HG03066 (cell line): Measurements from ENCODE around the gene RPS3.

Experiments
- ATAC-seq: cut with Tn5 transposase; IDR thresholded peaks from one replicate; pipeline ENCODE4 v1.9.1; 2021; ENCODE audit warnings: low read depth; ENCODE audit not compliant: unreplicated experiment

Gene RPS3

DNA sequence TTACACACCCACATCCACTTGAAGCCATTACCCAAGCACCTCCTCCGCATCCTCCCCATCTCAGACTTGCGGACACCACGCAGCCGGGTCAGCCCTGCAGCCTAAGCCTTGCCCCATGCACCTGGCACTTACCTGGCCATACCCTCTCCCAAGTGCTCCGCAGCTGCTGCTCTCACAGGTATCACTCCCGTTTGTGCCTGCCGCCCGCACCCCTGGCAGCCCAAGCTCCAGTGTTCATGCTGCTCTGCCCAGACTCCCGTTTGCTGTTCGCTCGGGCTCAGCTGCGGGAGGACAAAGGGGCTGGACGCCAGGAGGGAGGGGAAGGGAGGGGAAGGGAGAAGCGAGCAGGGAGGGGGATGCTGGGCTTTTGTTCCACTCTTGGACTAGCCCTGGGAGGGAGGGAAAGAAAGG lies 33.6 kb downstream of the RPS3 start, which contains the start of gene KLHL35:
KLHL35 (minus strand) TSS at position 293 of the 411 bp plus-strand sequence. CDS start 2,574 bp downstream, outside the sequence.
- ATAC-seq = no peak

GRCh38 chr11:75433443-75433842 lies 34.1 kb downstream of the RPS3 start:
- no peak for ATAC-seq

DNA sequence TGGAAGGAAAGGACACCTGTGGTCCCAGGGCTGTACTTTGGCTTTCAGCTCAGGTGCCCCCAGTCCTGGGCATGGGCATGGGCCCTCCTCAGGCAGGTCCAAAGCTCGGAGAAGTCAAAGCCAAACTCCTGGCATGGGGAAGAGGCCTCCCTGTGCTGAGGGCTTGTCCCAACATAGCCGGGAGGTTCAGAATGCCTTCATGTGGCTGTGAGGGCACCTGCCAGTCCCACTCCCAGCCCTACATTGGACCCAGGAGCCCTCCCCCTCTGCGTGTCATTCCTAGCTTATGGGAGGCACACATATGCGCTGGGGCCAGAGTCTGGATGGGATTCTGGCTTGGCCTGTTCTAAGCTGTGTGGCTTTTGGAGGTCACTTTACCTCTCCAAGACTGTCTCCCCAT lies 34.7 kb downstream of the RPS3 start:
- ATAC-seq = no peak

- no peak for ATAC-seq
These were observed 35.7 kb downstream of the RPS3 start for GRCh38 chr11:75434886-75435570.

DNA sequence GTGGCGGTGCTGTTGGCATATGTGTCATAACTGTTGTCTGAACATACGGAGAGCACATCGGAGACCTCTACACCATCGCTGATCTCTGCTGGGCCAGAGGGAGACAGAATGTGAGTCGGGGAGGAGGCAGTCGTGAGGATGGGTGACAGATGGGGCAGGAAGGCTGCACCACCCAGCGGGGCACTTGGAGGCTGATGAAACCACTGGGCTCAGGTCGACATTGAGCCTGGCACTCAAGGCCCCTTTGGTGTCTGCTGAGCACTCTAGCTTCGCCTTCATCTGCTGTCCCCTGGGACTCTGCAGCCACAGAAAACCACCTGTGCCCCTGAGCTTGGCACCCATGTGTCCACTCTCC lies 36.2 kb downstream of the RPS3 start:
- no peak for ATAC-seq

- no peak for ATAC-seq
These were observed 37.5 kb downstream of the RPS3 start for GRCh38 chr11:75436806-75437205.

DNA sequence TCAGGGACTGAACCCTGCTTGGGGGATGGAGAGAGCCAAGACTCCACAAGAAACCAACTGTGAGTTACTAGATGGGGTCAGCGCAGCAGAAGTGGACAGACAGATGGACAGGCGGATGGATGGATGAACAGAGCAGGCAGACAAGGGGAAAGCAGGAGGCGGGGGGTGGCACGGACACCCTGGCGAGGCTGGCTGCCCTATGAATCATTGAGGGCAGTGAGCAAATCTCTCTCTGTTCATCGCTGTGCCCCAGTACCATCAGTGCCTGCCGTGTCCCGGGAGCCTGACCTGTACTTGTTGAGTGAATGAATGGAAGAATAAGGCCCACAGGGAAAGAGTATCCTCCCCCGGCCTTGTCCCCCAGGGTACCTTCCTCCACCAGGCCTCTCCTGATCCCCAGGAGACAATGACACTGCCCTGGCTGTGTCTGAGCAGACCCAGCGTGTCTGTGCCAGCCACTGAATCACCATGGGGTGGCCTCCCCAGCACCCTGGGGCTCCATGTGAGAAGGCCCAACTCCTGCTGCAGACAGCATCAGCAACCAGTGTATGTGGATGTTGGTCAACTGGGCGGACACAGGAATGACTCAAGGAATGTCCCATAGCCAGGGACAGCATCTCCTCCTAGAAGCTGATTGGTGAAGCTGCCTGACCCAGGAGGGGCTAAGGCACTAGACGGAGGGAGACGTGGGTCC lies 38.8 kb downstream of the RPS3 start:
- no peak for ATAC-seq

- ATAC-seq = no peak
These were observed 39.7 kb downstream of the RPS3 start for GRCh38 chr11:75439026-75439425.

- ATAC-seq = no peak
These were observed 40.3 kb downstream of the RPS3 start for GRCh38 chr11:75439495-75440120.

- no peak for ATAC-seq
These were observed 41.9 kb downstream of the RPS3 start for GRCh38 chr11:75440960-75441803.

GRCh38 chr11:75441804-75442132 lies 42.5 kb downstream of the RPS3 start:
- ATAC-seq = no peak

DNA sequence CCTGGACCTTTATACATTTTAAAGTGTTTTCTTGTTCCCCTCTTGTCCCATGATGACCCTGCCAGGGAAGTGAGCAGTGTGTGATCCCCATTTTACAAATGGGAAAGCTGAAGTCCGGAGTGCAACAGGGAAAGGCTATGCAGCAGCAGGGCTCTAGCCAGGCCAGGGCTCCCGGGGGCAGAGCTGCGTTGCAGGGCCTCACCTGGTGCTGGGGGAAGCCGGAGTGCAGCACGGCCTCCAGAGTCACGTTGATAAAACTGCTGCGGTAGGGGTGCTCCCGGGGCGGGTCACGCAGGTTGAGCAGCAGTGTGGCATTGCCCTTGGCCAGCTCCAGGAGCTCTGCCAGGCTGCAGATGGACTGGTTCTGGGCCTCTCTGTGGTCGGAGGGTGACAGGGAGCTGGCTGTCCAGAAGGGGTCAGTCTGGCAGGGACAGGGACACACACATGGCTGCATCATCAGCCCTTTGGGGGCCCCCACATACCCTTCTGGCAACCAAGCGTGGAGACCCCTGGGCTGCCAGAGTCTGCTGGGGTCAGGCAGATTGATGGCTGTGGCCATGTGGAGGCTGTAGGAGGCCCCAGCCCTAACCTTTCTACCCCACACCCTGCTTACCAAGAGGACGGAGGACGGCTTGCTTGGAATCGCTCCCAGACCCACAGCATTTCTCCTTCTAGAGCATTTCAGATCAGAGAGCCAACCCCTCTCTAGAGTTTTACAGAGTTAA lies 43.0 kb downstream of the RPS3 start:
- no peak for ATAC-seq

- ATAC-seq = no peak
These were observed 43.7 kb downstream of the RPS3 start for GRCh38 chr11:75443043-75443442.

DNA sequence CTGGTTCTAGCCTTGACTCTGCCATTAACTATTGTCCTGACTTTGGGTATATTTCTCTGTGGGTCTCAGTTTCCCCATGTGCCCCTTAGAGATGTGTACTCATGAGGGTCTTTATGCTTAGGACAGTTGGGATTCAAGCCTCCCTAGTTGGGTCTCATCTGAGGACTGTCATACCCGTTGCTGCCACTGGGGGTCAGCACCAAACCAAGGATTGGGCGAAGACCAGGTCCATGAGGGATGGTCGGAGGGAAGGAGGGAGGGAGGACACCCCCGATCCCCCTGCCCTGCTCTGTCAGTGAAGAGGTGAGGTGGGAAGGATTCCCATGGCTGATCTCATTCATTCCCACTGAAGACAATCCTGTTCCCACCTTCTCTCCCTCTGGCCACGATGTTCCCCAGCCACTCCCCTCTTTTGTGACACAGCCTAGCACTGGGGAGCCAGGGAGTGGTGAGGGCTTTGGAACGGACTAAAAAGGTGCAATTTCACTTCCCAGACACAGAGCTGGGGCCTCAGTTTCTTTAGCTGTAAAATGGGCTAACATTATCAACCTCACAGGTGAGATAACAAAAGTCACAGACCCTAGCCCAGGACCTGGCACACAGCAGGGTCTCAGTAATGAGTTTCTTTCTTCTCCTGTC lies 46.1 kb downstream of the RPS3 start:
- ATAC-seq = no peak

DNA sequence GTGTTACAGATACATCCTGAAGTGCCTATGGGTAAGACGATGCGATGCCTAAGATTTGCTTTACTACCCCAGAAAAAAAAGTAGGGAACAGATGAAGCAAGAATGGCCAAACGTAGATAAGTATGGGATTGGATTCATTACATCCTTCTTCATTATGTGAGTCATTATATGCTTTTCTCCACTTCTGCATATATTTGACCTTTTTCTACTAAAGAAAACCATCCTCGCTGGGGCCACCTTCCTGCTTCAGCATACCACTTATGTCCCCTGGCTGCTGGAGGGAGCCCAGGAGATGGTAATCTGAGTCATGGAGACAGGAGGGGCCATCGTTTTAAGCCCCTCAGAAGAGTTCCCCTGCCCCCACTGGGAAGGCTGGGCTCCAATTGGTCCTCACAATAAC lies 48.1 kb downstream of the RPS3 start:
- ATAC-seq = no peak

DNA sequence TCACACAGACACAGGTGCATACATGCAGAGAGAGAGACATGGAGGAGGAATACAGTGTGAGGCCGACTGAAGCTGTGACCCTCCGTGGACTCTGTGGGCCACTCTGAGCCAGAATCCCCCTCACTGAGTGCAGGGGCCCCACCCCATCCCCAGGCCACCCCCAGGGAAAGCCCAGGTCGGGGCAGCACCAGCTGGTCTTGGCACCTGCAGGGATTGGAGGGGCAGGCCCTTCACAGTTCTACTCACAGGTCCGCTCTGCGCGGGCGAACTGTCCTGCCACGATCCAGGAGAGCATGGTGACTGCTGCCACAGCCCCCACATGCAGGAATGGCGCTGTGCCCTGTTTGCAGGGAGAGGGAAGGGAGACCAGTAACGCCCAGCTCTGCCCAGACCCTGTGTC lies 50.0 kb downstream of the RPS3 start:
- ATAC-seq = no peak

GRCh38 chr11:75449776-75450175 lies 50.5 kb downstream of the RPS3 start:
- ATAC-seq = no peak

GRCh38 chr11:75450236-75450635 lies 50.9 kb downstream of the RPS3 start:
- ATAC-seq = no peak

GRCh38 chr11:75450826-75451821 lies 51.8 kb downstream of the RPS3 start:
- ATAC-seq = no peak
